Fibroblast of upper back skin (primary cell): ENCODE results near the gene CALCOCO2.
"Not testable (repeated sequence)": the region's sequence is repeated elsewhere in the genome, so short reads cannot be mapped to it uniquely, and the experiment has no call there.

ENCODE experiments used
- DNase-seq: peaks from one replicate; pipeline ENCODE4 v3.0.0-alpha.2; 2013

CALCOCO2 gene

DNA sequence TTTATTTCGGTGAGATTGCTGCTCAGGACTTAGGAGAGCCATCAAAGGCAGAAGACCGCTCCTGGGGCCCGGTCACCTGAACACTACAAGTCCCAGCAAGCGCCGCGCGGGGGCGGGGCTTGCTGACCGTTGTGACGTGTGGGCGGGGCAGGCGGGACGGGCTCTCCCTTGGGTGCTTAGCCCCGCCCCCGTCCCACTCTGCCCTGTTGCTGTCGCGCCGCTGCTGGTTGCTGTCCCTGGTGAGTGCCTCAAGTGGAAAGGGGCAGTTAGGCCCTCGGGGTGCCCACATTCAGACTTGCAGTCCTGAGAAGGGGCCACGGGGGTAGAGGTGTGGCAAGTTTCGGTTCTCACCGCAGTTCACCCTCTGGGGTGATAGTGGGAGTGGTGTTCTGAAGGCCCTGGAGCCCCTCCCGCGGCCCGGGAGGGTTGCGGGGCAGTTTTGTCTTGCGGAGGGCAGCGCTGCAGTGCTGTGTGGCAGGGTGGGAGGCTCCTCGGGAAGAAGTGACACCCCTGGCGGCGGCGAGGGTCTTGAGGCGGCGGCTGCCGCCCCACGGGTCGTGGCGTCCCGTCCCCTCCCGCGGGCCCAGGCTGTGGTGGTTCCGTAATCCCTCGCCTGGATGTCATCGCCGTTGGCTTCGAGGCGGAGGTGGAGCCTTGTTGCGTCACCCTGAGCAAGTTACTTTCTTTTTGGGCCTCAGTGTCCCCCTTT is at the start of gene CALCOCO2:
Gene CALCOCO2 (plus strand): TSS at position 196 of the 709 bp plus-strand sequence. CDS start 10,673 bp downstream, outside the sequence.
- peak; percentile 91 for DNase-seq

DNA sequence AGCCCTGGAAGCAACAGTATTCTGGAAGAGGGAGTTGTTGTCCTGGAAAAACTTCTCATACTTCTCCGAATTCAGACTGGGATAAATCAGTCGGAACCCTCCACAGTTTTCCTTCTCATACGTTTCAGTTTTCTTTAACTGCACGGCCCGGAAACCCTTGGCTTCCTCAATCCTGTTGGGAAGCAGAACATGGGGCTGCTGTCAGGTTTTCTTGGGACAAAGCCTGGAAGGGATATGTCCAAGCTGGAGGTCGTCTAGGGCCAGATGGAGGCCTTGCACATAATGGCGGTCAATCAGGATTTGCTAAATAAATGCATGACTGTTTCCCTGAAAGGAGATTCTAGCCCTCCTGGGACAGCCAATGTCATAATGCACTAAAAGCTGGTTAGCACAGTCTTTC is 43.0 kb upstream of the CALCOCO2 start:
- no peak for DNase-seq

DNA sequence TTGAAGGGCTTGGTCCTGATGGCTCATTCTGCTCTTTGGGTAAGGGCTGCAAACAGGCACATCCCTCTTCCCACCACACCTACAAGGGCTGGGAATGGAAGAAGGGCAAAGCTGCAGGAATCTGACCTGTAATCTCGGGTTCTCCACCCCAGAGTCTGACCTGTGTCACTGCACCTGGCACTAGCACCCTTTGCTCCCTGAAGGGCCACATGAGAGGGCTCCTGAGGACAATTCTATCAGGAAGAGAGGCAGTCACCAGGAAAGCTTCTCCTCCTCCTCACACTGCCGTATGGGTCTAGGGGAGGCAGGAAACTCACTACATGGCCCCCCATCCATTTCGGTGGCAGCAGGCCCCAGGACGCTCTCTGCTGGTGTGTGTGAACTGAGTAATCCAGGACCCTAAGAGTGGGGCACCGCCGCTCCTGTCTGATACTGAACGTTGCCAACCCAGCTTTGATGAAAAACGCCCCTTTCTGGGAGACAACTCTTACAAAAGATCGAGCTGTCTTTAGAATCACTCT is 40.2 kb upstream of the CALCOCO2 start:
- no peak for DNase-seq

DNA sequence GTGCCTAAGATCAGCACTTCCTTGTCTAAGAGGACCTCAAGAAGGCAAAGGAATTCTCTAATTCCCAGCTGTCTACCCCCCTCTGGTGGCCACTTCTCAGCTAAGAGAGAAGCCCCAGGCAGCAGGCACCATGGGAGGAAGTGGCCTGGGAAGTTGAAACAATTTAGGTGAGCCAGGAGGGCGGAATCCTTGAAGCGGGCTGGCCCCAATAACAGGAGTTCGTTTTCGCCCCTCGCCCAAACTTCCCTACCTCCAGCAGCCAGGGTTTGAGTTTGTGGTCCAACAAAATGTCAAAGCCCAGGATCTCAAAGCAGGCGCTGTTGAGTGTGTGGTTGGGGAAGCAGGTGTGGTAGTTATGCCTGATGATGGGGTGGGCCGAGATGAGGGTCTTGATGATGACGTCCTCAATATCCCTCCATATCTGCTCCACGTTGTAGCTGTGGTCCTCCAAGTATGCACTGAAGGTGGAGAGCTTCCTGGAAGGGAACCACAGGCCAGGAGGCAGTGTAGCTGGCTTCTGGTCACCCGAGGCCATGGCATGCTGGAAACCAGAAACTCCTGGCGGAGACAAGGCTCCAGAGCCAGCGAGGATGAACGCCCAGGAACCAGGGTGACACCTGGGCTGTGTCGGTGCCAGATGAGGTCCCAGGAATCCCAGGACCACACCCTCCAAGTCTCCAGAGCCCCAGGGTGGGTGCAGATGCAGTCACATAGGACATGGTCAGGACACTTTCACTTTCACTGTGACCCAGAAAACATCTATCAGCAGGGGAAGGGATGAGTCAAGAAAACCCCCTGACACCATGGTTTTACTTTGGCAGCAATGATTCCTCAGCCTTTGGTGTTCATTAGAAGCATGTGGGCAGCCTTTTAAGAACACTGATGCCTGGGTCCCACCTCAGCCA is 39.5 kb upstream of the CALCOCO2 start:
- DNase-seq = peak; percentile 81

- DNase-seq = no peak
These were observed 38.6 kb upstream of the CALCOCO2 start for GRCh38 chr17:48792033-48792798.

- DNase-seq = peak; percentile 79
These were observed 35.2 kb upstream of the CALCOCO2 start for GRCh38 chr17:48795444-48796162.

GRCh38 chr17:48796163-48796522 is 34.7 kb upstream of the CALCOCO2 start:
- DNase-seq = not testable (repeated sequence)

DNA sequence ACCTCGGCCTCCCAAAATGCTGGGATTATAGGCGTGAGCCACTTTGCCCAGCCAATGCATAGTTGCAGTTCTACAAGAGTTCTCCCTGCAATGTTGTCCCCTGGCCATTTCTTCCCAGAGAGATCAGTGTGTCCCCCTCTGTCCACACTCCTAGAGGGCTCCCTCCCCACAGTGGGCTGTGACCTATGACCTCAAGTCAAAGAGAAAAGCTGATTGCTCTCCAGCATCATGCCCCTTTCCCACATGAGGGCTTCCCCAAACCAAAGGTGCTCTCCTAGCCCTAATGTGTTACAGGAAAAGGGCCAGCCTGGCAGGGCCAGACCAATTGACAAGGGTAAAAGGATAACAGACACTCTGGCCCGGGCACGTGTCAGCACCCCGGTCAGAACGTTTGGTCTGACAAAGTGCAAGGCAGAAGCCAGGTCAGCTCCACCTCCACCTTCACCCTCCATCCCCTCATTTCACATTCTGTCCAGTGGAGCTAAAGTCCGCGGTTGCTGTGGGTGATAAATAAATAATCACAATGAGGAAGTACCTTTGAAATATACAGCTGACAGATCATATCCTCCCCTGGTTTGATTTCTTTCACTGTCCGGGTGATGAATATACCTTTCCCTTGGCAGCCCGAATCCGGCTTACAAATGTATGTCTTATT is 31.6 kb upstream of the CALCOCO2 start:
- no peak for DNase-seq

DNA sequence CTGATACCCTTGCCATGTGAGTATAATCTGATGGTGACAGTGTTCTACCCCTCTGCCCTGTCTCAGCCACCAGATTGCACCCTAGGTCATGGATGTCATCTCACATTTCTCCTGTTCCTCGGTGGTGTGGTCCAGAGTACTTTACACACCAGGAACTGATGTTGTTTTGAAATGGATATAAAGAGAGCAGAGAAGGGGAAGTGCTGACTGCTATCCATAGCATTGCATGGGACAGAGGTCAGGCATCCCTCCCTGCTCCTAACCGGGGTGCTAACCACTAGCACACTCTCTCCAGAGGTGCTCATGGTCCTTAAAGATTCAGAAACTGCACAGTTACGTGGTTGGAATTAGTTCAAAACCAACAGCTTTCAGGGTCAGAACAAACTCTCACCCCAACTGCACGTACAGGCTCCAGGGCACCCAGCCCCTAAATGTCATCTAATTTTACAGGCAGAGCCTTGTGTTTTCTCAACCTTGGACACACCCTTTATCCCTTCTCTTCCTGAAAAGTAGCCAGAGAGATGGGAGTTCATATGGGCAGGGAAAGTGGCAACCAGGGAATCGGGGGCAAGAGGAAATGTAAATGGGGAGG is 30.1 kb upstream of the CALCOCO2 start:
- DNase-seq = no peak

GRCh38 chr17:48804936-48805411 is 25.9 kb upstream of the CALCOCO2 start:
- peak; percentile 43 for DNase-seq

GRCh38 chr17:48809182-48809581 is 21.7 kb upstream of the CALCOCO2 start:
- no peak for DNase-seq

DNA sequence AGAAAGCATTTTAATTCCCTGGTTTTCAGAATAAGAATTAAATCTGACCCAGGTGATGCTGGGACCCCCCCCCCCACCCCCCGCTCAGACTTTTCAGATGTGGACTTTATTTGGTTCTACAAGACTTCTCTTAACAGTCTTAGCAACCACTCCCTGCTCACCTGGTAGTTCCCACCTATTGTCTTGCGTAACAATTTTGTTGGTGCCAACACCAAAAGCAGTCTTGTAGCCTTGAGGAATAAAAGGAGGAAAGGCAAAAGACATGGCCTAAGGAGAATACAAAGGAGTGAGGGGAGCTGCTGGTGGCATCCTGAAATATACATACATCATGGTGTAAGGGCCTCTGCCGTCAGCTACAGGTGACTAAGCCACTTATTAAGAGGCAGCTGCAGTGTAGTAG is 18.8 kb upstream of the CALCOCO2 start:
- DNase-seq = no peak

- DNase-seq = peak; percentile 26
These were observed 16.3 kb upstream of the CALCOCO2 start for GRCh38 chr17:48814504-48814903.

DNA sequence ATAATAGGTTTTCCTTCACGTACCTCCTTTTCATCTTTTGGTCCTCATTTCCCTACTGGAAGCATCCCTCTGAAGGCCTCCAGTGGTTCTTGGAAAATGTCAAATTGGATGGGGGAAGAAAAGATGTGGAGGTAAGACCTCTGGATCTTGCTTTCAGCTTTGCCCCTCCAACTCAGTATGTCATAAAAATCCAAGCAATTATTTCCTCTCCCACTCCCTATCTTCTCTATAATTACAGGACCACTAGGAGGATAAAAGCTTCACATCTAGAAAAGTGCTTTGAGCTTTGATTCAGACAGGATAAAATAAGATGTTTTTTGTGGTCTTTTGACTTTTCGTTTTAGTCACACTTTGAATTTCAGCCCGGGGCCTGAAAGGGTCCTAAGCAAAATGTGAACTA is 15.5 kb upstream of the CALCOCO2 start:
- no peak for DNase-seq

GRCh38 chr17:48816438-48816773 is 14.4 kb upstream of the CALCOCO2 start:
- DNase-seq = no peak

DNA sequence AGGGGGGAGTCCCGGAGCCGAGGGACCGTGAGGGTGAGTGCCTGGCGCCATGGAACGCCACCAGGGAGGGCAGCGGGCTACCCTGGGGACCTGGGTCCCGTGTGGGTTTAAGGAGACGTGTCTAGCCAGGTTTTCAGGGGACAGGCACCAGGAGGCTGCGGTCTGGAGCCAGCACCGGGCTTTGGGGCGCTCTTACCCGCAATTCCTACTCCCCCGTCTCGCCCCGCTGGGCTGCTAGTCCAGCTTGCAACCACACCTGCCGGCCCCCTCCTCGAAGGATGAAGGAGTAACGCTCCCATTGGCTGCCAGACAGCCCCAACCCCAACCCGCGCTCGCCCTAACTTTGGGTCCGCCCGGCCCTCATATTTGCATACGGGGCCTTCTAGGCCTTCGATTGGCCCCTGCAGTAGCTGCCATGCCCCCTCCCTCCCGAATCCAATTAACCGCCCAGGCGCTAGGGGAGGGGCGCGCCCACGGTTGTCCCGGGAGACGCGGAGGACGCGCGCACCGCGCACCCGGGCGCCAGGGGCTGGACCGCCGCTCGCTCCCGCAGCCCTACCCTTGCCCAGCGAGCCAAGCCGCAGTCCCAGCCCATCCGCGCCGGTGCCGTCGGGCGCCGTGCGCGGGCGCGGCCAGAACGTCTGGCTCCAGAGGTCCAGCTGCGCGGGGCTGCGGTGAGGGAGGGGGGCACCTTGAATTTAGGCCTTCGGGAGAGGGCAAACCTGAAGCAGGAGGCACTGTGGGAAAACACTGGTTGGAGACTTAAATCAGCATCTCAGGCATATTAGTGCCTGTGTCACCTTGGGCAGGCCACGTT is 13.9 kb upstream of the CALCOCO2 start, which contains the start of gene TTLL6:
Gene TTLL6 (minus strand): TSS at position 456 of the 817 bp plus-strand sequence. CDS start 157 bp downstream, at position 299.
- peak; percentile 56 for DNase-seq

- DNase-seq = no peak
These were observed 12.4 kb upstream of the CALCOCO2 start for GRCh38 chr17:48818361-48818841.

DNA sequence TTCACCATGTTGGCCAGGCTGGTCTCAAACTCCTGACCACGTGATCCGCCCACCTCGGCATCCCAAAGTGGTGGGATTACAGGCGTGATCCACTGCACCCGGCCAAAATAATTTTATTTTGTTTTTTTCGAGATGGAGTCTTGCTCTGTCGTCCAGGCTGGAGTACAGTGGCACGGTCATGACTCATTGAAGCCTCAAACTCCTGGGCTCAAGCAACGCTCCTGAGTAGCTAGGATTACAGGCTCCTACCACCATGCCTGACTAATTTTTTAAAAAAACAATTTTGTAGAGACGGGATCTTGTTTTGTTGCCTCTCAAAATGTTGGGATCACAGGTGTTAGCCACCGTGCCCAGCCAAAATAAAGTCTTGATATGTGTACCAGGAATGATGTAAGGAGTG is 11.4 kb upstream of the CALCOCO2 start:
- DNase-seq = no peak

DNA sequence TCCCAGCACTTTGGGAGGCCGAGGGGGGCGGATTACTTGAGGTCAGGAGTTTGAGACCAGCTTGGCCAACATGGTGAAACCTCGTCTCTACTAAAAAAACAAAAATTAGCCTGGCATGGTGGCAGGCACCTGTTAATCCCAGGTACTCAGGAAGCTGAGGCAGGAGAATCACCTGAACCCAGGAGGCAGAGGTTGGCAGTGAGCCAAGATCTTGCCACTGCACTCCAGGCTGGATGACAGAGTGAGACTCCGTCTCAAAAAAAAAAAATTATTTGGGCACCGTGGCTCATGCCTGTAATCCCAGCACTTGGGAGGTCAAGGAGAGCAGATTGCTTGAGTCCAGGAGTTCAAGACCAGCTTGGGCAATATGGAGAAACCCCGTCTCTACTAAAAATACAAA is 9.9 kb upstream of the CALCOCO2 start:
- not testable (repeated sequence) for DNase-seq
